ENCODE data around the gene MTHFD2L. TPM values are rescaled to one million over a fixed set of nuclear protein-coding genes. Genes with fewer than 3 reads are reported as not detected.

The MTHFD2L gene
- total and polyA plus RNA-seq, 9 donors, result 5.8 to 19.3 (median 13.5) TPM

DNA sequence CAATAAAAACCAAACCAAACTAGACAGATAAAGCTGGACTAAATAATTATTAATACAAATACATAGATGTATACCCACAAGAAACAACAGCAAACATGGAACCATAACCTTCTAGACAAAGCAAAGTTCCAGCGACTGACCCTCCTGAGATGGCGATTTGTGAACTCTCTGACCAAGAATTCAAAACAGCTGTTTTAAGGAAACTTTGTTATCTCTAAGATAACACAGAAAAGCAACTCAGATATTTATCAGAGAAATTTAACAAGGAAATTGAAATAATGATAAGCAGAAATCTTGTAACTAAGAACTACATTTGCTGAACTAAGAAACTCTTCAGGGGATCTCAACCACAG lies 23.4 kb upstream of the MTHFD2L start:
- Histone ChIP-seq H3K9me3 (no peaks in the 10 kb centered on the region), H3K4me3 (no peak overlapping the region), H3K27me3 (no peaks in the 10 kb centered on the region), H3K36me3 (no peaks in the 10 kb centered on the region), H3K27ac (no peak overlapping the region), H3K4me1 (ENCODE audit: insufficient read depth) (no peaks in the 10 kb centered on the region)
- 41 to 44% (median 41%) methylated on average over 2 of the region's 2 CpGs for WGBS, 3 donors
- intact Hi-C loops (cut with DNase I), result loop anchor here in 2 of 4 donors (10.0 kb wide), 1 partner anchor 470 kb away; no protein-coding TSS in a partner anchor
- DNase-seq, result no peak
- TF ChIP-seq EP300 (IDR thresholded peaks at IDR 0.05), result no peak
- TF ChIP-seq, protein P1, sequence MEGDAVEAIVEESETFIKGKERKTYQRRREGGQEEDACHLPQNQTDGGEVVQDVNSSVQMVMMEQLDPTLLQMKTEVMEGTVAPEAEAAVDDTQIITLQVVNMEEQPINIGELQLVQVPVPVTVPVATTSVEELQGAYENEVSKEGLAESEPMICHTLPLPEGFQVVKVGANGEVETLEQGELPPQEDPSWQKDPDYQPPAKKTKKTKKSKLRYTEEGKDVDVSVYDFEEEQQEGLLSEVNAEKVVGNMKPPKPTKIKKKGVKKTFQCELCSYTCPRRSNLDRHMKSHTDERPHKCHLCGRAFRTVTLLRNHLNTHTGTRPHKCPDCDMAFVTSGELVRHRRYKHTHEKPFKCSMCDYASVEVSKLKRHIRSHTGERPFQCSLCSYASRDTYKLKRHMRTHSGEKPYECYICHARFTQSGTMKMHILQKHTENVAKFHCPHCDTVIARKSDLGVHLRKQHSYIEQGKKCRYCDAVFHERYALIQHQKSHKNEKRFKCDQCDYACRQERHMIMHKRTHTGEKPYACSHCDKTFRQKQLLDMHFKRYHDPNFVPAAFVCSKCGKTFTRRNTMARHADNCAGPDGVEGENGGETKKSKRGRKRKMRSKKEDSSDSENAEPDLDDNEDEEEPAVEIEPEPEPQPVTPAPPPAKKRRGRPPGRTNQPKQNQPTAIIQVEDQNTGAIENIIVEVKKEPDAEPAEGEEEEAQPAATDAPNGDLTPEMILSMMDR (IDR thresholded peaks at IDR 0.05), result no peak
- TF ChIP-seq POLR2A (IDR thresholded peaks at IDR 0.05), result no peak

DNA sequence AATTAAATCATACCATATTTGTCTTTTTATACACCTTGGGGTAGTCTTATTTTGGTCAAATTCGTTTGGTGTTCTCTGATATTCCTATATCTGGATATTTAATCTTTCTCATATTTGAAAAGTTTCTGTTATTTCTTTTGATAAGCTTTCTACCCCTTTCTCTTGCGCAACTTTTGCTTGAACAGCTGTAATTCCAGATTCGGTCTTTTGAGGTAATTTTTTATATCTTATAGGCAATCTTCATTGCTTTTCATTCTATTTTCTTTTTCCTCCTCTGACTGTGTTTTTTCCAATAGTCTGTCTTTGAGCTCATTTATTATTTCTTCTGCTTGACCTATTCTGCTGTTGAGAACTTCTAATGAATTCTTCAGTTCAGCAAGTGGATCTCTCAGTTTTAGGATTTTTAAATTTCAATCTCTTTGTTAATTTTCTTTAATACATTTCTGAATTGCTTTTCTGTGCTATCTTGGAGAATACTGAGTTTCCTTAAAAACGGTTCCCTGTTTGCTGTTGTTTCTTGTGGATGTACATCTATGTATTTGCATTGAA lies 11.3 kb upstream of the MTHFD2L start:
- H3K4me1 ChIP-seq (ENCODE audit: insufficient read depth), result no peaks in the 10 kb centered on the region
- intact Hi-C loops (cut with DNase I), result no loop called here
- 80 to 90% (median 81%) methylated on average over 4 of the region's 4 CpGs for WGBS, 3 donors
- no peak for TF ChIP-seq POLR2A (IDR thresholded peaks at IDR 0.05)
- no peaks in the 10 kb centered on the region for H3K9me3 ChIP-seq
- DNase-seq, result no peak
- H3K36me3 ChIP-seq, result no peaks in the 10 kb centered on the region
- no peak overlapping the region for H3K4me3 ChIP-seq
- H3K27me3 ChIP-seq, result no peaks in the 10 kb centered on the region
- no peak overlapping the region for H3K27ac ChIP-seq

DNA sequence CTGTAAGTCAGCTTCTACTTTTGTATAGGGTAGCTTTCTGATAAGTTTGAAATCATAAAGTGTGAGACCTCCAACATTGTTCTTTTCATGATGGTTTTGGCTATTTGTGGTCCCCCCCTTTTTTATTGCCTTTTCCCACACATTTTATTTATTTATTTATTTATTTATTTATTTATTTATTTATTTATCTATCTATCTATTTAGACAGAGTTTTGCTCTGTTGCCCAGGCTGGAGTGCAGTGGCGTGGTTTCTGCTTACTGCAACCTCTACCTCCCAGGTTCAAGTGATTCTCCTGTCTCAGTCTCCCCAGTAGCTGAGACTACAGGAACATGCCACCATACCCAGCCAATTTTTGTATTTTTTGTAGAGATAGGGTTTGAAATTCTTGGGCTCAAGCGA lies 9.7 kb upstream of the MTHFD2L start:
- 91 to 96% (median 91%) methylated on average over 2 of the region's 2 CpGs for WGBS, 3 donors
- Histone ChIP-seq H3K27me3 (no peaks in the 10 kb centered on the region), H3K9me3 (no peaks in the 10 kb centered on the region), H3K4me3 (no peak overlapping the region), H3K27ac (no peak overlapping the region), H3K36me3 (no peaks in the 10 kb centered on the region), H3K4me1 (ENCODE audit: insufficient read depth) (no peaks in the 10 kb centered on the region)
- intact Hi-C loops (cut with DNase I), result no loop called here
- no peak for DNase-seq
- TF ChIP-seq POLR2A (IDR thresholded peaks at IDR 0.05), result no peak
- TF ChIP-seq, protein P1 (IDR thresholded peaks at IDR 0.05), result no peak
- no peak for TF ChIP-seq EP300 (IDR thresholded peaks at IDR 0.05)

DNA sequence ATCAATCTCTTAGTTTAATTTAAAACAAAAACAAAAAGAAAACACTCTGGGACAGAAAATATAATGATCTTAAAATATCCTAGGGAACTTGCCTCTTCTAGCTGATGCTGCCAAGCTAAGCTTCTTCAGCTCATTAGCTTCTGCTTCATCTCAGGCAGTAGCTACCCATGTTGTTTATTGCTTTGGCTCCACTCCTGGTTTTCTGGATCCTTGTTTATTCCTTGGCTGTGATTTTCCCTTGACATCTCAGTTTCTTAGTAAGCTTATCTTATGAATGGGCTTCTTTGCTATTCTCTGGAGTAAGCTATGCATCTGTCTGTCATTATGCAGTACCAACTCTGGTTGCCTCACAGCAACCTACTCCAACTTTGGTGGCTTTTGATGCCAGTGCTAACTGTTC lies 5.1 kb upstream of the MTHFD2L start:
- Histone ChIP-seq H3K27me3 (no peaks in the 10 kb centered on the region), H3K36me3 (no peaks in the 10 kb centered on the region), H3K4me3 (no peak overlapping the region), H3K27ac (no peak overlapping the region), H3K4me1 (ENCODE audit: insufficient read depth) (no peaks in the 10 kb centered on the region), H3K9me3 (no peaks in the 10 kb centered on the region)
- no peak for DNase-seq
- intact Hi-C loops (cut with DNase I), result no loop called here
- TF ChIP-seq, protein P1 (IDR thresholded peaks at IDR 0.05), result no peak
- TF ChIP-seq EP300 (IDR thresholded peaks at IDR 0.05) (no peak), POLR2A (IDR thresholded peaks at IDR 0.05) (no peak)

DNA sequence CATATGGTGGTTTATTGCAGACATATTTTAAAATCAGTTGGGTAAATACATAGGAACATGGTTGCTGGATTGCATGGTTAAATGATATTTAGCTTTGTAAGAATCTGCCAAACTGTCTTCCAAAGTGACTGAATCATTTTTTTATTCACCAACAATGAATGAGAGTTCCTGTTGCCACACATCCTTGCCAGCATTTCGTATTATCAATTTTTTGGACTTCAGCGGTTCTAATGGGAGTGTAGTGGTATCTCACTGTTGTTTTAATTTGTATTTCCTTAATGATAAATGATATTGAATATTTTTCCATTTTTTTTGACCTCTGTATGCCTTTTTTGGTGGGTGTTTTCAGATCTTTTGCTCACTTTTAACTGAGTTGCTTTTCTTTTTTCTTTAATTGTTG lies 1.4 kb upstream of the MTHFD2L start:
- DNase-seq, result no peak
- Histone ChIP-seq H3K27ac (peak overlapping the region in 1 of 2 donors; percentile 88), H3K27me3 (no peaks in the 10 kb centered on the region), H3K4me3 (no peak overlapping the region), H3K36me3 (no peaks in the 10 kb centered on the region), H3K9me3 (no peaks in the 10 kb centered on the region), H3K4me1 (ENCODE audit: insufficient read depth) (peaks cover 1% of the 10 kb centered on the region)
- intact Hi-C loops (cut with DNase I), result no loop called here
- 19 to 55% (median 44%) methylated on average over 2 of the region's 2 CpGs for WGBS, 3 donors
- TF ChIP-seq EP300 (IDR thresholded peaks at IDR 0.05) (no peak), POLR2A (IDR thresholded peaks at IDR 0.05) (no peak)
- TF ChIP-seq, protein P1 (IDR thresholded peaks at IDR 0.05), result no peak
